ENCODE data around the gene RBMS1. TPM values are rescaled to one million over a fixed set of nuclear protein-coding genes. Genes with fewer than 3 reads are reported as not detected.

RBMS1 gene
- total RNA-seq, 1 experiment from 2014 or later, result 61.9 TPM

GRCh38 chr2:160347269-160347863 lies 146.2 kb downstream of the RBMS1 start:
- CTCF ChIA-PET, result interaction anchor here (0.6 to 0.9 kb wide), 2 partner anchors 31 to 67 kb away, joined by 3 to 6 read pairs; no protein-coding TSS in a partner anchor
- H3K4me3 Mint-ChIP-seq (ENCODE audit: low read depth, unreplicated experiment), result no peak overlapping the region
- no peaks in the 10 kb centered on the region for H3K9me3 Mint-ChIP-seq (ENCODE audit: low read depth, unreplicated experiment)
- DNase-seq, result no peak
- intact Hi-C loops (cut with micrococcal nuclease; ENCODE audit: unreplicated experiment), result no loop called here
- BruUV-seq (replicated peaks), result no TSS peak
- H3K36me3 Mint-ChIP-seq (ENCODE audit: insufficient read depth, unreplicated experiment), result peaks cover 9% of the 10 kb centered on the region
- no peak for TF ChIP-seq CTCF (IDR thresholded peaks at IDR 0.05; ENCODE audit: unreplicated experiment)
- peaks cover 81% of the 10 kb centered on the region for H3K4me1 Mint-ChIP-seq (ENCODE audit: low read depth, unreplicated experiment)
- H3K27ac Mint-ChIP-seq (ENCODE audit: unreplicated experiment), result no peak overlapping the region
- H3K27me3 Mint-ChIP-seq (ENCODE audit: unreplicated experiment), result no peaks in the 10 kb centered on the region

- Mint-ChIP-seq H3K36me3 (ENCODE audit: insufficient read depth, unreplicated experiment) (peaks cover 9% of the 10 kb centered on the region), H3K9me3 (ENCODE audit: low read depth, unreplicated experiment) (no peaks in the 10 kb centered on the region), H3K4me3 (ENCODE audit: low read depth, unreplicated experiment) (peak overlapping the region; percentile 49), H3K27ac (ENCODE audit: unreplicated experiment) (peak overlapping the region; percentile 34), H3K27me3 (ENCODE audit: unreplicated experiment) (no peaks in the 10 kb centered on the region), H3K4me1 (ENCODE audit: low read depth, unreplicated experiment) (peaks cover 68% of the 10 kb centered on the region)
- DNase-seq, result no peak
- BruUV-seq (replicated peaks), result no TSS peak
- no peak for TF ChIP-seq CTCF (IDR thresholded peaks at IDR 0.05; ENCODE audit: unreplicated experiment)
- CTCF ChIA-PET, result no interaction called here
- intact Hi-C loops (cut with micrococcal nuclease; ENCODE audit: unreplicated experiment), result no loop called here
These were observed 148.4 kb downstream of the RBMS1 start for GRCh38 chr2:160345071-160345764.

- no peak for DNase-seq
- intact Hi-C loops (cut with micrococcal nuclease; ENCODE audit: unreplicated experiment), result no loop called here
- no peak overlapping the region for H3K4me3 Mint-ChIP-seq (ENCODE audit: low read depth, unreplicated experiment)
- H3K27me3 Mint-ChIP-seq (ENCODE audit: unreplicated experiment), result no peaks in the 10 kb centered on the region
- peaks cover 50% of the 10 kb centered on the region for H3K4me1 Mint-ChIP-seq (ENCODE audit: low read depth, unreplicated experiment)
- H3K9me3 Mint-ChIP-seq (ENCODE audit: low read depth, unreplicated experiment), result no peaks in the 10 kb centered on the region
- H3K27ac Mint-ChIP-seq (ENCODE audit: unreplicated experiment), result peak overlapping the region; percentile 50
- TF ChIP-seq CTCF (IDR thresholded peaks at IDR 0.05; ENCODE audit: unreplicated experiment), result no peak
- CTCF ChIA-PET, result no interaction called here
- no TSS peak for BruUV-seq (replicated peaks)
- no peaks in the 10 kb centered on the region for H3K36me3 Mint-ChIP-seq (ENCODE audit: insufficient read depth, unreplicated experiment)
These were observed 150.2 kb downstream of the RBMS1 start for GRCh38 chr2:160343404-160343803.

- peaks cover 30% of the 10 kb centered on the region for H3K4me1 Mint-ChIP-seq (ENCODE audit: low read depth, unreplicated experiment)
- no peak overlapping the region for H3K4me3 Mint-ChIP-seq (ENCODE audit: low read depth, unreplicated experiment)
- no TSS peak for BruUV-seq (replicated peaks)
- no peak for DNase-seq
- no peak for TF ChIP-seq CTCF (IDR thresholded peaks at IDR 0.05; ENCODE audit: unreplicated experiment)
- intact Hi-C loops (cut with micrococcal nuclease; ENCODE audit: unreplicated experiment), result no loop called here
- H3K27ac Mint-ChIP-seq (ENCODE audit: unreplicated experiment), result no peak overlapping the region
- H3K36me3 Mint-ChIP-seq (ENCODE audit: insufficient read depth, unreplicated experiment), result no peaks in the 10 kb centered on the region
- no peaks in the 10 kb centered on the region for H3K9me3 Mint-ChIP-seq (ENCODE audit: low read depth, unreplicated experiment)
- CTCF ChIA-PET, result no interaction called here
- no peaks in the 10 kb centered on the region for H3K27me3 Mint-ChIP-seq (ENCODE audit: unreplicated experiment)
These were observed 153.9 kb downstream of the RBMS1 start for GRCh38 chr2:160339726-160340125.

Measured in Calu3 (cell line).